ENCODE results near the gene POPDC3.
"Not testable (repeated sequence)": the region's sequence is repeated elsewhere in the genome, so short reads cannot be mapped to it uniquely, and the experiment has no call there.

The POPDC3 gene

GRCh38 chr6:105179244-105180065 lies at the start of gene POPDC3:
Gene POPDC3 (minus strand): TSS chr6:105180014. CDS start chr6:105161909, 18,105 bp downstream.
- DNase-seq (ENCODE audit: low read depth), result no peak

- no peak for DNase-seq (ENCODE audit: low read depth)
These were observed 47.5 kb upstream of the POPDC3 start for GRCh38 chr6:105227295-105227767.

GRCh38 chr6:105226598-105227294 lies 46.9 kb upstream of the POPDC3 start:
- DNase-seq (ENCODE audit: low read depth), result no peak

GRCh38 chr6:105223242-105223641 lies 43.4 kb upstream of the POPDC3 start:
- no peak for DNase-seq (ENCODE audit: low read depth)

GRCh38 chr6:105221219-105221618 lies 41.4 kb upstream of the POPDC3 start:
- not testable (repeated sequence) for DNase-seq (ENCODE audit: low read depth)

- no peak for DNase-seq (ENCODE audit: low read depth)
These were observed 40.4 kb upstream of the POPDC3 start for GRCh38 chr6:105220186-105220585.

GRCh38 chr6:105219218-105219617 lies 39.4 kb upstream of the POPDC3 start:
- DNase-seq (ENCODE audit: low read depth), result not testable (repeated sequence)

GRCh38 chr6:105215506-105215905 lies 35.7 kb upstream of the POPDC3 start:
- no peak for DNase-seq (ENCODE audit: low read depth)

- no peak for DNase-seq (ENCODE audit: low read depth)
These were observed 34.9 kb upstream of the POPDC3 start for GRCh38 chr6:105214668-105215067.

- DNase-seq (ENCODE audit: low read depth), result no peak
These were observed 33.5 kb upstream of the POPDC3 start for GRCh38 chr6:105213272-105213671.

GRCh38 chr6:105212587-105212986 lies 32.8 kb upstream of the POPDC3 start:
- no peak for DNase-seq (ENCODE audit: low read depth)

- DNase-seq (ENCODE audit: low read depth), result no peak
These were observed 32.0 kb upstream of the POPDC3 start for GRCh38 chr6:105211831-105212230.

- DNase-seq (ENCODE audit: low read depth), result no peak
These were observed 31.2 kb upstream of the POPDC3 start for GRCh38 chr6:105210932-105211531.

GRCh38 chr6:105209950-105210706 lies 30.3 kb upstream of the POPDC3 start:
- DNase-seq (ENCODE audit: low read depth), result peak; percentile 74

- no peak for DNase-seq (ENCODE audit: low read depth)
These were observed 27.9 kb upstream of the POPDC3 start for GRCh38 chr6:105207524-105208269.

- no peak for DNase-seq (ENCODE audit: low read depth)
These were observed 25.0 kb upstream of the POPDC3 start for GRCh38 chr6:105204768-105205167.

- DNase-seq (ENCODE audit: low read depth), result no peak
These were observed 24.5 kb upstream of the POPDC3 start for GRCh38 chr6:105204331-105204730.

GRCh38 chr6:105202486-105202885 lies 22.7 kb upstream of the POPDC3 start:
- no peak for DNase-seq (ENCODE audit: low read depth)

GRCh38 chr6:105200133-105200730 lies 20.4 kb upstream of the POPDC3 start:
- DNase-seq (ENCODE audit: low read depth), result no peak

GRCh38 chr6:105199711-105200110 lies 19.9 kb upstream of the POPDC3 start:
- DNase-seq (ENCODE audit: low read depth), result no peak

- DNase-seq (ENCODE audit: low read depth), result no peak
These were observed 16.3 kb upstream of the POPDC3 start for GRCh38 chr6:105196076-105196475.
